Keratinocyte (primary cell): Measurements from ENCODE around the gene EPAS1.

Experiments
- EZH2 ChIP-seq: IDR thresholded peaks from one replicate; pipeline ENCODE4 v1.6.1; 2012; ENCODE audit warnings: inconsistent platforms, mild to moderate bottlenecking, low read length, moderate library complexity
- TF ChIP-seq, protein P1 (sequence below), 3 experiments: IDR thresholded peaks in 1 of 3; conservative IDR thresholded peaks in 1 of 3; optimal IDR thresholded peaks in 1 of 3; 2 replicates in 2 of 3; 3 replicates in 1 of 3; pipeline versions ENCODE3 to v1.5.1; 2011; ENCODE audit warnings: low read length in 3 of 3, mild to moderate bottlenecking in 3 of 3, moderate library complexity in 2 of 3, control low read depth in 1 of 3, inconsistent platforms in 1 of 3; ENCODE audit not compliant: insufficient read depth in 2 of 3; ENCODE audit errors: extremely low read depth in 1 of 3

DNA sequence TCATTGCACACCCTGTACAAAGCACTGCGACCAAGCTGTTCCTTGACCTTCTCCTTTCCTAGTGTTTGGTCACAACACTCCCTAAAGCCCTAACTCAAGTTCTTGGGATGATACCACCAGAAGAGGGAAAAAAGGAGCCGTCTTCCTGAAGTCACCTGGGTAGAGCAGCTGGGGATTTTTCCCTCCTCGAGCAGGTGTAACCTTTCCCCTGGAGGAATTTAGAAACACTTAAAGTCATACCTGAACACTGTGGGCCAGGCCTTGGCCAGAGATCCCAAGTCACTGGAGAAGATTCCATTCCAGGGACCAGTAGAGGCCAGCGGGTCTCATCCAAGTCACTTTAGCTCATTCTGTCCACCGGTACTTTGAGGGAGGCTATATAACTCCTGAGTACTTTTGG lies 13.2 kb downstream of the EPAS1 start:
- TF ChIP-seq, protein P1, sequence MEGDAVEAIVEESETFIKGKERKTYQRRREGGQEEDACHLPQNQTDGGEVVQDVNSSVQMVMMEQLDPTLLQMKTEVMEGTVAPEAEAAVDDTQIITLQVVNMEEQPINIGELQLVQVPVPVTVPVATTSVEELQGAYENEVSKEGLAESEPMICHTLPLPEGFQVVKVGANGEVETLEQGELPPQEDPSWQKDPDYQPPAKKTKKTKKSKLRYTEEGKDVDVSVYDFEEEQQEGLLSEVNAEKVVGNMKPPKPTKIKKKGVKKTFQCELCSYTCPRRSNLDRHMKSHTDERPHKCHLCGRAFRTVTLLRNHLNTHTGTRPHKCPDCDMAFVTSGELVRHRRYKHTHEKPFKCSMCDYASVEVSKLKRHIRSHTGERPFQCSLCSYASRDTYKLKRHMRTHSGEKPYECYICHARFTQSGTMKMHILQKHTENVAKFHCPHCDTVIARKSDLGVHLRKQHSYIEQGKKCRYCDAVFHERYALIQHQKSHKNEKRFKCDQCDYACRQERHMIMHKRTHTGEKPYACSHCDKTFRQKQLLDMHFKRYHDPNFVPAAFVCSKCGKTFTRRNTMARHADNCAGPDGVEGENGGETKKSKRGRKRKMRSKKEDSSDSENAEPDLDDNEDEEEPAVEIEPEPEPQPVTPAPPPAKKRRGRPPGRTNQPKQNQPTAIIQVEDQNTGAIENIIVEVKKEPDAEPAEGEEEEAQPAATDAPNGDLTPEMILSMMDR (optimal IDR thresholded peaks at IDR 0.05 in 1 of 3, IDR thresholded peaks at IDR 0.05 in 1 of 3, conservative IDR thresholded peaks at IDR 0.05 in 1 of 3; ENCODE audit: extremely low read depth in 1 of 3, insufficient read depth in 2 of 3, low read length in 3 of 3), result no peak
- TF ChIP-seq EZH2, result no peak
